ENCODE measurements around the gene BBS2.

DNA sequence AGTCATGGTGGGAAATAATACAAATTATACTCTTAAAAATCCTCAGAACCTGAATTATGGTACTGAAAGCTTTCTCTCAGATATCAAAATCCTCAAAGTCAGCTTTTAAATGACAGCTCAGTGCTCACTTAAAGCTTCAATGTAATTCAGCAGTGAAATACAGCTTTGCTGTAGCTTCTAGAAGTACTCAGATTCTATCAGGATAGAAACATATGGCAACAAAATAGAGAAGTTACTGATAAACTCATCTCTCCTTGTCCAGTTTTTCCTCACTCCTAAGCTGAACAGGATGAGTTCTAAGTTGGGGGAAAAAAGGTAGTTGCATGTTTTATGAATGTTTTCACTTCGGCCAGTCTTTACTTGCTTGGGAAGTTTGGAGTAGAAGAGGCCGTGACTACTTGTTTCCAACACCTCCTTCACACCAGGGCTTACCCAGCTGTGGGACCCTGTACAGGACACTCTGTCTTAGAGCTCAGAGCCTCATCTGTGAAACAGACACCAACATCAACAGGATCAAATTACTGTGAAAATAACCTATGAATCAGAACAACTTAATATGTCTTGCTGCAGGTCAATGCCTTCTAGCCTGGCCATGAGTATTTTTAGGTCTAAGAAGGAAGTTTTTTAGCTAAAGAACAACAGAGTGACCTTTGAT lies 38.2 kb downstream of the BBS2 start:
- TF ChIP-seq, protein P1, sequence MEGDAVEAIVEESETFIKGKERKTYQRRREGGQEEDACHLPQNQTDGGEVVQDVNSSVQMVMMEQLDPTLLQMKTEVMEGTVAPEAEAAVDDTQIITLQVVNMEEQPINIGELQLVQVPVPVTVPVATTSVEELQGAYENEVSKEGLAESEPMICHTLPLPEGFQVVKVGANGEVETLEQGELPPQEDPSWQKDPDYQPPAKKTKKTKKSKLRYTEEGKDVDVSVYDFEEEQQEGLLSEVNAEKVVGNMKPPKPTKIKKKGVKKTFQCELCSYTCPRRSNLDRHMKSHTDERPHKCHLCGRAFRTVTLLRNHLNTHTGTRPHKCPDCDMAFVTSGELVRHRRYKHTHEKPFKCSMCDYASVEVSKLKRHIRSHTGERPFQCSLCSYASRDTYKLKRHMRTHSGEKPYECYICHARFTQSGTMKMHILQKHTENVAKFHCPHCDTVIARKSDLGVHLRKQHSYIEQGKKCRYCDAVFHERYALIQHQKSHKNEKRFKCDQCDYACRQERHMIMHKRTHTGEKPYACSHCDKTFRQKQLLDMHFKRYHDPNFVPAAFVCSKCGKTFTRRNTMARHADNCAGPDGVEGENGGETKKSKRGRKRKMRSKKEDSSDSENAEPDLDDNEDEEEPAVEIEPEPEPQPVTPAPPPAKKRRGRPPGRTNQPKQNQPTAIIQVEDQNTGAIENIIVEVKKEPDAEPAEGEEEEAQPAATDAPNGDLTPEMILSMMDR (IDR thresholded peaks at IDR 0.05): no peak
- no peak for TF ChIP-seq POLR2A (IDR thresholded peaks at IDR 0.05)

Data from body of pancreas (tissue), 4 donors.